COLO829 (cell line): ENCODE measurements around the gene MEIOSIN.

Experiments used
- DNase-seq: peaks from one replicate; pipeline ENCODE4 v3.0.0; 2012; ENCODE audit warnings: low spot score

The MEIOSIN gene

DNA sequence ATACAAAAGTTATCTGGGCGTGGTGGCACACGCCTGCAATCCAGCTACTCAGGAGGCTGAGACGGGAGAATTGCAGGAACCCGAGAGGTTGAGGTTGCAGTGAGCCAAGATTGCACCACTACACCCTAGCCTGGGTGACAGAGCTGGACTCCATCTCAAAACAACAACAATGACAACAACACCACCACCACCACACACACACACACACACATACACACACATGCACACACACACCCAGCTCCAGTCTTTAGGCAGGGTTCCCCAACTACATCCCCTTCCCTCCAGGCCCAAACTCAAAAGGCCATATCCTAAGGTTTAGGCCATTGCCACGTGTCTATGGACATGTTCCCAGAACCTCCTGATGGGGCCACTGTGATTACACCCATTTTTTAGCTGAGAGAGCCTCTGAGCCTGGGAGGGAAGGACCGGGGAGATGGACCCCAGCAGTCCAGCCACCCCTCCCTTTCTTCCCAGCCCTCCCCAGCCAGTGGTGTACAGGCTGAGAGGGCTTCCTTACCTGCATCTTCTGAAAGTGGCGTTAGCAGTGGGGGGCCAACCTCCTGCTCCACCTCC lies 68.5 kb downstream of the MEIOSIN start:
- no peak for DNase-seq

DNA sequence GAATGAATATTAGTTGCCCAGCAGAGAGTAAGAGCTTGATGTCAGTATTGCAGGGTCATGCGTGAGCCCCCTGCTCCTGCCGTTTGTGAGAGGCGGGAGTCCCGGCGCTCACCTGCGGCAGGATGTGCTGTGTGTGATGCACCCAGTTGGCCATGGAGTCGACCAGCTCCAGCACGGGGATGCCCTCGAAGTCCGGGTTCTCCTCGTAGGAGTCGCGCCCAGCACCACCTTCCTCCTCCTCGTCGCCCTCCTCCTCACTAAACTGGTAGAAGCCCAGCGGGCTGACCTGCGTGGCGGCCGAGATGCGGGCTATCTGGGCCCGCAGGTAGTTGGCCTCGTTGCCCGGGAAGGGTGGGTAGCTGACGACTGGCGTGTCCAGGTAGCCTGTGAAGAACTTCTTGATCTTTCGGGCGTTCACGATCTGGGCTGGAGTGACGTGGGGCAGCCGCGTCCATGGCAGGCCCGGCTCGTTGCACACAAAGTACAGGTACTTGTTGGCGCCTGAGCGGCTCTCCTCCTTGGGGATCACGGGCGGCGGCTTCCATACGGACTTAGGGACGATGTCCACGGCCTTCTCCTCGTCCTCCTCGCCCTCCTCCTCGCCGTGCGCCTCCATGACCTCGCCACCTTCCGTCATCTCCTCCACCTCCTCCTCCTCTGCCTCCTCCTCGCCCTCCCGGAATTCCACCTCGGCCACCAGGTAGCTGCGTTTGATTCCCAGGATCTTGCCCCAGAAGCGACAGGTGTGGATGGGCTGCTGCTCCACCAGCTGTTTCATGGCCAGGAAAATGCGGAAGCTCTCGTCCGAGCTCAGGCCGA lies 71.1 kb downstream of the MEIOSIN start:
- DNase-seq = no peak

GRCh38 chr19:45804959-45805230 lies 71.7 kb downstream of the MEIOSIN start:
- no peak for DNase-seq

- DNase-seq = no peak
These were observed 72.5 kb downstream of the MEIOSIN start for GRCh38 chr19:45805719-45806118.

- DNase-seq = peak; percentile 12
These were observed 76.5 kb downstream of the MEIOSIN start for GRCh38 chr19:45809643-45810159.

DNA sequence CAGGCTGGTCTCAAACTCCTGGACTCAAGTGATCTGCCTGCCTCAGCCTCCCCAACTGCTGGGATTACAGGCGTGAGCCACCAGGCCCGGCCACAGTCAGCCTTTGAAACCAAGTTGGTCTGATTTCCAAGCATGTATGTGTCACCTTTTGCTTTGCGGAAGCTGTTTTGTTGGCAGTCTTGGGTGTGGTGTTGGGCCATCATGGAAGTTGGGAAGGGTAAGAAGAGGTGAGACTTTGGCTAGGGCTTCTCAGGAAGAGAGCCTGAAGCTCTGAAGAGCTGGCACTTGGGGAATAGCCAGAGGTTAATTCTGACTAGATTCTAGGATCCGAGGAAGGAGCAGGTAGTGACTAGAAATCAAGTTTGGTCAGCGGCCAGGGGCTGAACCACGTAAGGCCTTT lies 79.1 kb downstream of the MEIOSIN start:
- no peak for DNase-seq
